H1 (cell line): Measurements from ENCODE around the gene GJC2. TPM values are rescaled to one million over a fixed set of nuclear protein-coding genes. Genes with fewer than 3 reads are reported as not detected.

ENCODE experiments used
- CTCF ChIA-PET: fragments of 300-600 bp; sonication (Branson Sonifier 250); formaldehyde crosslinking; loops from one replicate; lab custom pipeline; 2021; ENCODE audit not compliant: partially characterized antibody; lab: Charles Lee
- POLR2A ChIA-PET: fragments of 300-600 bp; sonication (Branson Sonifier 250); formaldehyde crosslinking; loops from one replicate; lab custom pipeline; 2021; ENCODE audit warnings: inconsistent platforms; ENCODE audit not compliant: partially characterized antibody; lab: Charles Lee
- DNase-seq, 2 experiments: peaks; one replicate each; pipeline versions ENCODE4 v3.0.0 to v3.0.0-alpha.2; 2010 to 2022; ENCODE audit warnings: low spot score in 2 of 2, low read depth in 1 of 2, mixed read lengths in 1 of 2
- FAIRE-seq: peaks from 2 replicates; lab custom pipeline; 2011; peaks lifted over from hg19 to GRCh38; lab: Jason Lieb, UNC
- H2AFZ ChIP-seq: 2 replicates; pipeline ENCODE4 v1.8.1; 2012; ENCODE audit warnings: low read length, inconsistent platforms
- H2AK5ac ChIP-seq: 2 replicates; pipeline ENCODE4 v1.6.1; 2013; ENCODE audit warnings: low read depth, low read length
- H2BK120ac ChIP-seq: replicated peaks from 2 replicates; pipeline ENCODE3; 2013; ENCODE audit warnings: low read depth, low read length, inconsistent platforms
- H2BK12ac ChIP-seq: 2 replicates; pipeline ENCODE4 v1.6.1; 2013; ENCODE audit warnings: low read depth, low read length
- H2BK15ac ChIP-seq: 2 replicates; pipeline ENCODE4 v1.6.1; 2013; ENCODE audit warnings: low read length
- H2BK20ac ChIP-seq: 2 replicates; pipeline ENCODE4 v1.6.1; 2013; ENCODE audit warnings: low read length
- H2BK5ac ChIP-seq: 2 replicates; pipeline ENCODE4 v1.6.1; 2013; ENCODE audit warnings: low read depth, low read length
- H3K14ac ChIP-seq: 2 replicates; pipeline ENCODE4 v1.6.1; 2013; ENCODE audit warnings: inconsistent platforms; ENCODE audit not compliant: insufficient read length
- H3K18ac ChIP-seq: 2 replicates; pipeline ENCODE4 v1.6.1; 2013; ENCODE audit warnings: low read length; ENCODE audit errors: extremely low read depth
- H3K23ac ChIP-seq: 2 replicates; pipeline ENCODE4 v1.6.1; 2013; ENCODE audit warnings: inconsistent platforms; ENCODE audit not compliant: insufficient read length
- H3K23me2 ChIP-seq: 2 replicates; pipeline ENCODE4 v1.6.1; 2013; ENCODE audit warnings: low read depth, low read length
- H3K27ac ChIP-seq: 2 replicates; pipeline ENCODE4 v1.6.1; 2011; ENCODE audit warnings: low read depth, low read length, inconsistent platforms
- H3K27me3 ChIP-seq, 4 experiments: replicated peaks in 1 of 4; 1 replicate in 1 of 4; 2 replicates in 3 of 4; pipeline versions ENCODE4 v1.6.1 to v1.8.1; 2011 to 2013; ENCODE audit warnings: low read length in 3 of 4, mild to moderate bottlenecking in 3 of 4, inconsistent platforms in 2 of 4, mixed read lengths in 2 of 4, moderate library complexity in 1 of 4; ENCODE audit not compliant: control insufficient read depth in 3 of 4, insufficient read depth in 3 of 4; ENCODE audit errors: extremely low read depth in 1 of 4
- H3K36me3 ChIP-seq, 4 experiments: 2 replicates each; pipeline versions ENCODE4 v1.6.1 to v1.8.1; 2011 to 2013; ENCODE audit warnings: mild to moderate bottlenecking in 4 of 4, low read length in 3 of 4, moderate library complexity in 2 of 4, control low read depth in 1 of 4, inconsistent platforms in 1 of 4; ENCODE audit not compliant: insufficient read depth in 4 of 4, control insufficient read depth in 2 of 4
- H3K4ac ChIP-seq: replicated peaks from 2 replicates; pipeline ENCODE3; 2013; ENCODE audit warnings: low read length, low read depth, mixed read lengths, inconsistent platforms; ENCODE audit not compliant: insufficient read length
- H3K4me1 ChIP-seq, 4 experiments: replicated peaks in 1 of 4; 1 replicate in 1 of 4; 2 replicates in 3 of 4; pipeline versions ENCODE4 v1.6.1 to v1.8.1; 2011 to 2013; ENCODE audit warnings: low read length in 3 of 4, inconsistent platforms in 2 of 4, mixed read lengths in 1 of 4; ENCODE audit not compliant: insufficient read depth in 4 of 4, control insufficient read depth in 3 of 4
- H3K4me2 ChIP-seq, 2 experiments: 2 replicates each; pipeline versions ENCODE4 v1.6.1 to v1.8.1; 2011 to 2013; ENCODE audit warnings: low read depth in 2 of 2, low read length in 2 of 2, control low read depth in 1 of 2, inconsistent platforms in 1 of 2, mild to moderate bottlenecking in 1 of 2; ENCODE audit not compliant: insufficient read depth in 1 of 2
- H3K4me3 ChIP-seq, 4 experiments: fragments of 200-600, 300-600 bp in 1 of 4; sonication (generic), shearing (Covaris generic), sonication (Bioruptor Twin) in 1 of 4; 2 replicates each; pipeline versions ENCODE4 v1.5.1 to v1.8.1; 2011 to 2016; ENCODE audit warnings: low read length in 4 of 4, low read depth in 3 of 4, control low read depth in 2 of 4, inconsistent platforms in 2 of 4, mild to moderate bottlenecking in 2 of 4, mixed read lengths in 1 of 4, moderate library complexity in 1 of 4; ENCODE audit not compliant: insufficient read depth in 2 of 4; ENCODE audit errors: extremely low read depth in 1 of 4
- H3K56ac ChIP-seq: replicated peaks from 2 replicates; pipeline ENCODE3; 2013; ENCODE audit warnings: low read depth, mild to moderate bottlenecking, mixed read lengths, low read length, inconsistent platforms; ENCODE audit not compliant: insufficient read length
- H3K79me1 ChIP-seq: 2 replicates; pipeline ENCODE4 v1.6.1; 2013; ENCODE audit warnings: low read depth, low read length, control low read depth
- H3K79me2 ChIP-seq, 2 experiments: 2 replicates each; pipeline versions ENCODE4 v1.6.1 to v1.8.1; 2012 to 2013; ENCODE audit warnings: low read length in 2 of 2, mild to moderate bottlenecking in 2 of 2, inconsistent platforms in 1 of 2; ENCODE audit not compliant: insufficient read depth in 2 of 2, control insufficient read depth in 1 of 2
- H3K9ac ChIP-seq, 4 experiments: replicated peaks in 1 of 4; 1 replicate in 1 of 4; 2 replicates in 3 of 4; pipeline versions ENCODE4 v1.6.1 to v1.8.1; 2011 to 2013; ENCODE audit warnings: low read depth in 3 of 4, low read length in 3 of 4, control low read depth in 2 of 4, mild to moderate bottlenecking in 2 of 4, moderate library complexity in 2 of 4, inconsistent platforms in 1 of 4; ENCODE audit errors: extremely low read depth in 1 of 4
- H3K9me3 ChIP-seq, 2 experiments: 2 replicates each; pipeline versions ENCODE4 v1.6.1 to v1.8.1; 2012 to 2013; ENCODE audit warnings: mild to moderate bottlenecking in 2 of 2, moderate library complexity in 2 of 2, control low read depth in 1 of 2, inconsistent platforms in 1 of 2, low read depth in 1 of 2, low read length in 1 of 2, mixed read lengths in 1 of 2; ENCODE audit not compliant: insufficient read depth in 2 of 2
- H4K20me1 ChIP-seq, 2 experiments: replicated peaks in 1 of 2; 2 replicates each; pipeline versions ENCODE3 to v1.8.1; 2011 to 2013; ENCODE audit warnings: inconsistent platforms in 2 of 2, low read length in 2 of 2, mild to moderate bottlenecking in 1 of 2; ENCODE audit not compliant: insufficient read depth in 2 of 2, control insufficient read depth in 1 of 2
- H4K5ac ChIP-seq: 2 replicates; pipeline ENCODE4 v1.6.1; 2013; ENCODE audit warnings: low read length, low read depth, mixed read lengths, inconsistent platforms; ENCODE audit not compliant: insufficient read length
- H4K8ac ChIP-seq: 2 replicates; pipeline ENCODE4 v1.8.0; 2013; ENCODE audit warnings: mild to moderate bottlenecking, moderate library complexity, low read length, inconsistent platforms; ENCODE audit not compliant: insufficient read depth; ENCODE audit errors: extremely low read depth
- H4K91ac ChIP-seq: replicated peaks from 2 replicates; pipeline ENCODE3; 2013; ENCODE audit warnings: low read length, mixed read lengths, inconsistent platforms; ENCODE audit not compliant: insufficient read length
- ASH2L ChIP-seq: fragments of 200-600, 300-600 bp; sonication (generic); IDR thresholded peaks from one replicate; pipeline ENCODE4 v1.7.1; 2017; ENCODE audit warnings: low read length
- ATF2 ChIP-seq: IDR thresholded peaks from 2 replicates; pipeline ENCODE4 v1.6.1; 2012; ENCODE audit warnings: low read length, inconsistent platforms
- BACH1 ChIP-seq: IDR thresholded peaks from 2 replicates; pipeline ENCODE4 v1.6.1; 2012; ENCODE audit warnings: low read length, improper control_type of control experiment
- CBX5 ChIP-seq: fragments of 300-800, 300-1000 bp; sonication (generic); IDR thresholded peaks from 2 replicates; pipeline ENCODE4 v1.7.1; 2016; ENCODE audit warnings: antibody characterized with exemption, low read length, low read depth
- GABPA ChIP-seq: IDR thresholded peaks from 2 replicates; pipeline ENCODE4 v1.6.1; 2011; ENCODE audit warnings: mild to moderate bottlenecking, low read length, moderate library complexity, borderline replicate concordance; ENCODE audit not compliant: insufficient read depth
- GTF2F1 ChIP-seq: IDR thresholded peaks from 2 replicates; pipeline ENCODE4 v1.6.1; 2012; ENCODE audit warnings: low read depth, low read length, improper control_type of control experiment, borderline replicate concordance
- NANOG ChIP-seq: IDR thresholded peaks from 2 replicates; pipeline ENCODE4 v1.6.1; 2011; ENCODE audit warnings: low read length, low read depth, mild to moderate bottlenecking, inconsistent platforms; ENCODE audit not compliant: insufficient read depth, poor library complexity, severe bottlenecking
- POLR2A ChIP-seq, 2 experiments: IDR thresholded peaks; 1 replicate in 1 of 2; 2 replicates in 1 of 2; pipeline ENCODE4 v1.6.1; 2011; ENCODE audit warnings: low read depth in 2 of 2, low read length in 2 of 2, mild to moderate bottlenecking in 2 of 2; ENCODE audit errors: control extremely low read depth in 1 of 2
- POU5F1 ChIP-seq: IDR thresholded peaks from 2 replicates; pipeline ENCODE4 v1.6.1; 2011; ENCODE audit warnings: low read depth, mild to moderate bottlenecking, low read length, moderate library complexity
- SIRT6 ChIP-seq: IDR thresholded peaks from one replicate; pipeline ENCODE4 v1.7.1; 2012; ENCODE audit warnings: low read length, inconsistent platforms
- TBP ChIP-seq: IDR thresholded peaks from 2 replicates; pipeline ENCODE4 v1.6.1; 2011; ENCODE audit warnings: low read depth, low read length, improper control_type of control experiment
- WGBS, 2 experiments: shearing (Covaris generic) in 1 of 2; methylation state at CpG; one replicate each; pipeline versions ENCODE4 v1.1.6 to v1.1.7; 2013 to 2015; ENCODE audit warnings: low lambda C conversion rate in 2 of 2, mixed read lengths in 2 of 2, inconsistent platforms in 1 of 2, low coverage in 1 of 2, missing lambda C conversion rate in 1 of 2; ENCODE audit not compliant: insufficient replicate concordance in 2 of 2, insufficient coverage in 1 of 2, insufficient read length in 1 of 2; ENCODE audit errors: extremely low coverage in 1 of 2, missing lambda C conversion rate in 1 of 2; 5-methylcytosine and 5-hydroxymethylcytosine counted together
- polyA plus RNA-seq, 7 experiments: library from polyadenylated mRNA; depleted of rRNA in 3 of 7; stranded (reverse) in 5 of 7; unstranded in 2 of 7; fragments of >200 nt in 5 of 7; fragments of 200-250 nt in 2 of 7; gene quantifications; 1 replicate in 5 of 7; 2 replicates in 1 of 7; 4 replicates in 1 of 7; pipeline versions ENCODE4 v1.2.1 to v1.2.3, GENCODE V29; 2011 to 2013; ENCODE audit warnings: missing spikeins in 2 of 7, mixed read lengths in 2 of 7
- total RNA-seq: library from RNA; stranded (reverse); fragmentation: NEBNext Ultra II Directional; extraction: Animal tissue kit (Norgen Biotek cat#: 25700); gene quantifications from 2 replicates; pipeline ENCODE4 v1.2.1, GENCODE V29; 2021

GJC2 gene
- total and polyA plus RNA-seq, 2 of the 8 experiments (the other 6 are each of a cell fraction or from before 2014, with no cell fraction given), result 0.17 to 0.54 TPM

- no peak overlapping the region for H3K4ac ChIP-seq
- CTCF ChIA-PET, result interaction anchor here (0.9 to 2.8 kb wide), 7 partner anchors 11 to 152 kb away, joined by 3 to 10 read pairs (median 4); partner anchors contain the start of genes GUK1 and IBA57
- no peaks in the 10 kb centered on the region for H3K79me2 ChIP-seq
- no peak for FAIRE-seq
- no peak overlapping the region for H3K9ac ChIP-seq
- no peak overlapping the region for H4K91ac ChIP-seq
- 91% methylated on average over 11 of the region's 17 CpGs; no CpG with 5 or more reads in 1 of the 2 experiments for WGBS, 2 experiments
- 0 out of 7 replicates have a peak, but pooled peaks cover 0 to 5% (median 0%) of the 10 kb centered on the region in 4 experiments for H3K27me3 ChIP-seq
- H3K4me1 ChIP-seq, result peaks cover 0 to 10% (median 4%) of the 10 kb centered on the region in 4 experiments; a peak in 1 of 7 replicates
- no peak overlapping the region for H4K5ac ChIP-seq
- peak in 1 of 2 experiments; percentile 42 for DNase-seq
- peak overlapping the region; percentile 44; the same call in 1 of the 2 replicates for H2BK5ac ChIP-seq
- no peak overlapping the region for H2BK120ac ChIP-seq
- no peak overlapping the region for H3K4me3 ChIP-seq
- H2AFZ ChIP-seq, result no peak overlapping the region
- H3K4me2 ChIP-seq, result no peak overlapping the region
- H3K79me1 ChIP-seq, result no peaks in the 10 kb centered on the region; the same call in none of the 2 replicates
- peak overlapping the region; percentile 60; the same call in 1 of the 2 replicates for H2BK12ac ChIP-seq
- no peaks in the 10 kb centered on the region for H3K9me3 ChIP-seq
- no peak overlapping the region for H2BK20ac ChIP-seq
- peak overlapping the region; percentile 45; the same call in 1 of the 2 replicates for H4K8ac ChIP-seq
- no peak overlapping the region for H3K14ac ChIP-seq
- peaks cover 0 to 10% of the 10 kb centered on the region in 2 experiments for H4K20me1 ChIP-seq
- H2BK15ac ChIP-seq, result no peak overlapping the region
- no peak overlapping the region for H2AK5ac ChIP-seq
- no peak overlapping the region for H3K23ac ChIP-seq
- no peaks in the 10 kb centered on the region for H3K36me3 ChIP-seq
- H3K23me2 ChIP-seq, result no peaks in the 10 kb centered on the region; the same call in 1 of the 2 replicates
- POLR2A ChIA-PET, result interaction anchor here (1.0 to 5.5 kb wide), 4 partner anchors 10 to 53 kb away, joined by 3 to 44 read pairs (median 10); partner anchors contain the start of genes GUK1 and IBA57
- no peak overlapping the region for H3K56ac ChIP-seq
- no peak overlapping the region for H3K27ac ChIP-seq
- no peak overlapping the region for H3K18ac ChIP-seq
- no peak for TF ChIP-seq CBX5
- no peak for TF ChIP-seq GTF2F1
- no peak for TF ChIP-seq POLR2A (IDR thresholded peaks at IDR 0.05; ENCODE audit: control extremely low read depth in 1 of 2, low read depth in 2 of 2, low read length in 2 of 2)
- TF ChIP-seq ATF2, result no peak
- TF ChIP-seq TBP, result no peak
- no peak for TF ChIP-seq GABPA
- no peak for TF ChIP-seq NANOG
- no peak for TF ChIP-seq ASH2L
- no peak for TF ChIP-seq BACH1
- TF ChIP-seq POU5F1, result no peak
- TF ChIP-seq SIRT6, result no peak
Observed at GRCh38 chr1:228150461-228151179, 890 bp downstream of the GJC2 start.
